HepG2 (cell line): ENCODE measurements around the gene SGF29. TPM values are rescaled to one million over a fixed set of nuclear protein-coding genes. Genes with fewer than 3 reads are reported as not detected.

Source experiments
- GATAD2A ChIP-seq: IDR thresholded peaks from 2 replicates; pipeline ENCODE4 v1.6.1; 2016
- GTF3A ChIP-seq: sonication (generic); formaldehyde crosslinking; conservative IDR thresholded peaks from 2 replicates; pipeline ENCODE4 v1.4.0; 2020; ENCODE audit warnings: mild to moderate bottlenecking, missing genetic modification reagents
- HDAC6 ChIP-seq: fragments of 200-600 bp; sonication (generic); IDR thresholded peaks from 2 replicates; pipeline ENCODE4 v1.7.0; 2017; ENCODE audit warnings: mild to moderate bottlenecking, antibody characterized with exemption, low read length, low read depth
- HHEX ChIP-seq: IDR thresholded peaks from 2 replicates; pipeline ENCODE4 v1.6.1; 2016; ENCODE audit warnings: control low read depth
- HNF4G ChIP-seq, 2 experiments: sonication (generic) in 1 of 2; formaldehyde crosslinking in 1 of 2; IDR thresholded peaks; 2 replicates each; pipeline versions ENCODE4 v1.4.0 to v1.6.1; 2011 to 2020; ENCODE audit warnings: borderline replicate concordance in 2 of 2, low read depth in 2 of 2, mild to moderate bottlenecking in 2 of 2, low read length in 1 of 2, missing genetic modification reagents in 1 of 2, moderate library complexity in 1 of 2
- NFATC3 ChIP-seq: sonication (generic); formaldehyde crosslinking; IDR thresholded peaks from 2 replicates; pipeline ENCODE4 v1.5.1; 2020; ENCODE audit warnings: mild to moderate bottlenecking, missing genetic modification reagents
- NFE2L2 ChIP-seq: fragments of 150-350 bp; IDR thresholded peaks from 2 replicates; pipeline ENCODE4 v1.6.1; 2014; ENCODE audit warnings: low read length
- RFX1 ChIP-seq: fragments of 450-650 bp; IDR thresholded peaks from 2 replicates; pipeline ENCODE4 v1.6.1; 2017
- RNF2 ChIP-seq: fragments of 450-650 bp; conservative IDR thresholded peaks from 2 replicates; pipeline ENCODE4 v1.6.1; 2016; ENCODE audit warnings: low read depth
- TBL1XR1 ChIP-seq: fragments of 150-350 bp; IDR thresholded peaks from 2 replicates; pipeline ENCODE4 v1.6.1; 2014; ENCODE audit warnings: borderline replicate concordance, low read length; ENCODE audit not compliant: partially characterized antibody
- ZNF501 ChIP-seq: sonication (generic); formaldehyde crosslinking; IDR thresholded peaks from 2 replicates; pipeline ENCODE4 v1.5.1; 2020; ENCODE audit warnings: mild to moderate bottlenecking, moderate library complexity, missing genetic modification reagents
- ZNF572 ChIP-seq: sonication (generic); formaldehyde crosslinking; IDR thresholded peaks from 2 replicates; pipeline ENCODE4 v1.5.1; 2020; ENCODE audit warnings: mild to moderate bottlenecking, missing genetic modification reagents
- ZNF644 ChIP-seq: IDR thresholded peaks from 2 replicates; pipeline ENCODE4 v1.6.1; 2016; ENCODE audit warnings: low read depth
- ZNF780A ChIP-seq: sonication (generic); formaldehyde crosslinking; IDR thresholded peaks from 2 replicates; pipeline ENCODE4 v1.8.0; 2022; ENCODE audit warnings: mild to moderate bottlenecking, missing genetic modification reagents, moderate library complexity
- polyA plus RNA-seq, 8 experiments: library from polyadenylated mRNA; depleted of rRNA in 3 of 8; stranded (reverse) in 7 of 8; unstranded in 1 of 8; fragments of >200 nt; fragmentation: Illumina TruSeq in 4 of 8; extraction: Trizol in 4 of 8; gene quantifications; 2 replicates each; pipeline versions ENCODE4 v1.2.1 to v1.2.3, GENCODE V29; 2011 to 2016; ENCODE audit warnings: low read depth in 4 of 8, missing spikeins in 1 of 8, mixed read lengths in 1 of 8; ENCODE audit not compliant: insufficient read depth in 1 of 8
- total RNA-seq, 5 experiments: library from RNA; depleted of rRNA; stranded (reverse); fragments of >200 nt; fragmentation: Illumina TruSeq; extraction: Trizol; gene quantifications; 2 replicates each; pipeline ENCODE4 v1.2.3, GENCODE V29; 2016; ENCODE audit warnings: low read depth in 1 of 5
- TF ChIP-seq, protein P1 (sequence below): sonication (generic); formaldehyde crosslinking; IDR thresholded peaks from 2 replicates; pipeline ENCODE4 v1.5.0; 2020; ENCODE audit warnings: mild to moderate bottlenecking, missing genetic modification reagents
- TF ChIP-seq, protein P2 (sequence below): sonication (generic); formaldehyde crosslinking; IDR thresholded peaks from 2 replicates; pipeline ENCODE4 v1.5.1; 2020; ENCODE audit warnings: mild to moderate bottlenecking, missing genetic modification reagents, borderline replicate concordance
- TF ChIP-seq, protein P3 (sequence below): sonication (generic); formaldehyde crosslinking; IDR thresholded peaks from 2 replicates; pipeline ENCODE4 v1.4.0; 2020; ENCODE audit warnings: missing genetic modification reagents, mild to moderate bottlenecking, borderline replicate concordance
- TF ChIP-seq, protein P4 (sequence below): sonication (generic); formaldehyde crosslinking; IDR thresholded peaks from 2 replicates; pipeline ENCODE4 v1.4.0; 2020; ENCODE audit warnings: mild to moderate bottlenecking, missing genetic modification reagents
- TF ChIP-seq, protein P5 (sequence below): sonication (generic); formaldehyde crosslinking; IDR thresholded peaks from 2 replicates; pipeline ENCODE4 v1.4.0; 2020; ENCODE audit warnings: low read depth, mild to moderate bottlenecking, missing genetic modification reagents

The SGF29 gene
- total and polyA plus RNA-seq, 2 of the 13 experiments (the other 11 are each of a cell fraction or from before 2014, with no cell fraction given), result 5.0 to 29.4 TPM

DNA sequence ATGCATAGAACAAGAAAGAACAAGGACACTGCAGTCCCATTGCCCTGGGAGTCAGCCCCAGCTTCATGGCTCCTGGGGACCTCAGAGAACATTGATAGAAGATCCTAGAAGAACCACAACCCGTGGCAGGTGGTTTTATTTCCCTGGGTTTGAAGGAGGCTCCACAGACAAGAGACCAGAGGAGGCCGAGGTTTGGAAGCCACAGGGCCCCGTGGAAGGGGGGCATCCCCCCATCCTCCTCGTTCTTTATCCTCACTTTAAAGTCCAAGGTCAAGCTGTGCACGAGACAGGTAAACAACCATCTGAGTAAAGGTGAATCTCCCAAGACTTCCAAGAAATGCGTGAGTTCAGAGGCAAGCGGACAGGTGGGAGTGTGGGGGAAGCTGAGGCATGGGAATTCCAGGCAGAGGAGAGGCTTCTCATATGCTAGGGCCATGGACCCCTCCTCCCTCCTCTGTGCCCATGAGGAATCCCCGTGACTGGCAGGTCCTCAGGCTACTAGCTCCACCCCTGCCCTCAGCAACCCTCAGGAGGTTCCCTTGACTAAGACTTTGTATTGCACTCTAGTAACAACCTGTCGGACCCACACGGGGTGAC is 57.0 kb downstream of the SGF29 start (continued):
- TF ChIP-seq, protein P1, sequence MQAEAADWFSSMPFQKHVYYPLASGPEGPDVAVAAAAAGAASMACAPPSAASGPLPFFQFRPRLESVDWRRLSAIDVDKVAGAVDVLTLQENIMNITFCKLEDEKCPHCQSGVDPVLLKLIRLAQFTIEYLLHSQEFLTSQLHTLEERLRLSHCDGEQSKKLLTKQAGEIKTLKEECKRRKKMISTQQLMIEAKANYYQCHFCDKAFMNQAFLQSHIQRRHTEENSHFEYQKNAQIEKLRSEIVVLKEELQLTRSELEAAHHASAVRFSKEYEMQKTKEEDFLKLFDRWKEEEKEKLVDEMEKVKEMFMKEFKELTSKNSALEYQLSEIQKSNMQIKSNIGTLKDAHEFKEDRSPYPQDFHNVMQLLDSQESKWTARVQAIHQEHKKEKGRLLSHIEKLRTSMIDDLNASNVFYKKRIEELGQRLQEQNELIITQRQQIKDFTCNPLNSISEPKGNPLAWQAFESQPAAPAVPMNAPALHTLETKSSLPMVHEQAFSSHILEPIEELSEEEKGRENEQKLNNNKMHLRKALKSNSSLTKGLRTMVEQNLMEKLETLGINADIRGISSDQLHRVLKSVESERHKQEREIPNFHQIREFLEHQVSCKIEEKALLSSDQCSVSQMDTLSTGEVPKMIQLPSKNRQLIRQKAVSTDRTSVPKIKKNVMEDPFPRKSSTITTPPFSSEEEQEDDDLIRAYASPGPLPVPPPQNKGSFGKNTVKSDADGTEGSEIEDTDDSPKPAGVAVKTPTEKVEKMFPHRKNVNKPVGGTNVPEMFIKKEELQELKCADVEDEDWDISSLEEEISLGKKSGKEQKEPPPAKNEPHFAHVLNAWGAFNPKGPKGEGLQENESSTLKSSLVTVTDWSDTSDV (CRISPR knock-in tag), result no peak
- TF ChIP-seq HNF4G (IDR thresholded peaks at IDR 0.05; ENCODE audit: borderline replicate concordance, low read depth, low read length), result peak; percentile 34; the same call in 1 of the 2 replicates
- TF ChIP-seq HNF4G (CRISPR knock-in tag; IDR thresholded peaks at IDR 0.05; ENCODE audit: borderline replicate concordance, low read depth), result no peak
- TF ChIP-seq ZNF572 (CRISPR knock-in tag), result peak; percentile 82; the same call in 1 of the 2 replicates
- TF ChIP-seq NFATC3 (CRISPR knock-in tag), result 0 out of 2 replicates have a peak, but pooled peaks have one; percentile 65
- TF ChIP-seq HDAC6, result no peak
- TF ChIP-seq, protein P2, sequence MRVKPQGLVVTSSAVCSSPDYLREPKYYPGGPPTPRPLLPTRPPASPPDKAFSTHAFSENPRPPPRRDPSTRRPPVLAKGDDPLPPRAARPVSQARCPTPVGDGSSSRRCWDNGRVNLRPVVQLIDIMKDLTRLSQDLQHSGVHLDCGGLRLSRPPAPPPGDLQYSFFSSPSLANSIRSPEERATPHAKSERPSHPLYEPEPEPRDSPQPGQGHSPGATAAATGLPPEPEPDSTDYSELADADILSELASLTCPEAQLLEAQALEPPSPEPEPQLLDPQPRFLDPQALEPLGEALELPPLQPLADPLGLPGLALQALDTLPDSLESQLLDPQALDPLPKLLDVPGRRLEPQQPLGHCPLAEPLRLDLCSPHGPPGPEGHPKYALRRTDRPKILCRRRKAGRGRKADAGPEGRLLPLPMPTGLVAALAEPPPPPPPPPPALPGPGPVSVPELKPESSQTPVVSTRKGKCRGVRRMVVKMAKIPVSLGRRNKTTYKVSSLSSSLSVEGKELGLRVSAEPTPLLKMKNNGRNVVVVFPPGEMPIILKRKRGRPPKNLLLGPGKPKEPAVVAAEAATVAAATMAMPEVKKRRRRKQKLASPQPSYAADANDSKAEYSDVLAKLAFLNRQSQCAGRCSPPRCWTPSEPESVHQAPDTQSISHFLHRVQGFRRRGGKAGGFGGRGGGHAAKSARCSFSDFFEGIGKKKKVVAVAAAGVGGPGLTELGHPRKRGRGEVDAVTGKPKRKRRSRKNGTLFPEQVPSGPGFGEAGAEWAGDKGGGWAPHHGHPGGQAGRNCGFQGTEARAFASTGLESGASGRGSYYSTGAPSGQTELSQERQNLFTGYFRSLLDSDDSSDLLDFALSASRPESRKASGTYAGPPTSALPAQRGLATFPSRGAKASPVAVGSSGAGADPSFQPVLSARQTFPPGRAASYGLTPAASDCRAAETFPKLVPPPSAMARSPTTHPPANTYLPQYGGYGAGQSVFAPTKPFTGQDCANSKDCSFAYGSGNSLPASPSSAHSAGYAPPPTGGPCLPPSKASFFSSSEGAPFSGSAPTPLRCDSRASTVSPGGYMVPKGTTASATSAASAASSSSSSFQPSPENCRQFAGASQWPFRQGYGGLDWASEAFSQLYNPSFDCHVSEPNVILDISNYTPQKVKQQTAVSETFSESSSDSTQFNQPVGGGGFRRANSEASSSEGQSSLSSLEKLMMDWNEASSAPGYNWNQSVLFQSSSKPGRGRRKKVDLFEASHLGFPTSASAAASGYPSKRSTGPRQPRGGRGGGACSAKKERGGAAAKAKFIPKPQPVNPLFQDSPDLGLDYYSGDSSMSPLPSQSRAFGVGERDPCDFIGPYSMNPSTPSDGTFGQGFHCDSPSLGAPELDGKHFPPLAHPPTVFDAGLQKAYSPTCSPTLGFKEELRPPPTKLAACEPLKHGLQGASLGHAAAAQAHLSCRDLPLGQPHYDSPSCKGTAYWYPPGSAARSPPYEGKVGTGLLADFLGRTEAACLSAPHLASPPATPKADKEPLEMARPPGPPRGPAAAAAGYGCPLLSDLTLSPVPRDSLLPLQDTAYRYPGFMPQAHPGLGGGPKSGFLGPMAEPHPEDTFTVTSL (CRISPR knock-in tag), result 0 out of 2 replicates have a peak, but pooled peaks have one; percentile 8
- TF ChIP-seq, protein P3, sequence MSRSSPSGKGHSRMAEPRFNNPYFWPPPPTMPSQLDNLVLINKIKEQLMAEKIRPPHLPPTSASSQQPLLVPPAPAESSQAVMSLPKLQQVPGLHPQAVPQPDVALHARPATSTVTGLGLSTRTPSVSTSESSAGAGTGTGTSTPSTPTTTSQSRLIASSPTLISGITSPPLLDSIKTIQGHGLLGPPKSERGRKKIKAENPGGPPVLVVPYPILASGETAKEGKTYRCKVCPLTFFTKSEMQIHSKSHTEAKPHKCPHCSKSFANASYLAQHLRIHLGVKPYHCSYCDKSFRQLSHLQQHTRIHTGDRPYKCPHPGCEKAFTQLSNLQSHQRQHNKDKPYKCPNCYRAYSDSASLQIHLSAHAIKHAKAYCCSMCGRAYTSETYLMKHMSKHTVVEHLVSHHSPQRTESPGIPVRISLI (CRISPR knock-in tag), result no peak
- peak; percentile 54; the same call in 1 of the 2 replicates for TF ChIP-seq GATAD2A (CRISPR knock-in tag)
- TF ChIP-seq, protein P4, sequence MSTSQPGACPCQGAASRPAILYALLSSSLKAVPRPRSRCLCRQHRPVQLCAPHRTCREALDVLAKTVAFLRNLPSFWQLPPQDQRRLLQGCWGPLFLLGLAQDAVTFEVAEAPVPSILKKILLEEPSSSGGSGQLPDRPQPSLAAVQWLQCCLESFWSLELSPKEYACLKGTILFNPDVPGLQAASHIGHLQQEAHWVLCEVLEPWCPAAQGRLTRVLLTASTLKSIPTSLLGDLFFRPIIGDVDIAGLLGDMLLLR (CRISPR knock-in tag), result no peak
- no peak for TF ChIP-seq ZNF780A (CRISPR knock-in tag)
- TF ChIP-seq ZNF501 (CRISPR knock-in tag), result no peak
- no peak for TF ChIP-seq RNF2
- TF ChIP-seq GTF3A, result no peak
- TF ChIP-seq, protein P5, sequence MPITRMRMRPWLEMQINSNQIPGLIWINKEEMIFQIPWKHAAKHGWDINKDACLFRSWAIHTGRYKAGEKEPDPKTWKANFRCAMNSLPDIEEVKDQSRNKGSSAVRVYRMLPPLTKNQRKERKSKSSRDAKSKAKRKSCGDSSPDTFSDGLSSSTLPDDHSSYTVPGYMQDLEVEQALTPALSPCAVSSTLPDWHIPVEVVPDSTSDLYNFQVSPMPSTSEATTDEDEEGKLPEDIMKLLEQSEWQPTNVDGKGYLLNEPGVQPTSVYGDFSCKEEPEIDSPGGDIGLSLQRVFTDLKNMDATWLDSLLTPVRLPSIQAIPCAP (CRISPR knock-in tag), result no peak
- no peak for TF ChIP-seq RFX1
- TF ChIP-seq ZNF644 (CRISPR knock-in tag), result no peak
- TF ChIP-seq NFE2L2, result no peak
- TF ChIP-seq TBL1XR1, result no peak
- TF ChIP-seq HHEX (CRISPR knock-in tag), result no peak
